Spinal cord (tissue), 10 donors: ENCODE data around the gene CYYR1. TPM values are rescaled to one million over a fixed set of nuclear protein-coding genes. Genes with fewer than 3 reads are reported as not detected.

ENCODE experiments used
- DNase-seq, 6 donors: peaks; one replicate each; pipeline versions ENCODE4 v3.0.0 to v3.0.0-alpha.2; 2013 to 2015; ENCODE audit warnings: low spot score in 6 of 6, low read depth in 4 of 6
- H3K27ac ChIP-seq: one replicate; pipeline ENCODE4 v1.5.1; 2013; ENCODE audit warnings: low read depth, low read length, control low read depth
- H3K27me3 ChIP-seq: one replicate; pipeline ENCODE4 v1.6.1; 2013; ENCODE audit warnings: low read length; ENCODE audit not compliant: control insufficient read depth, insufficient read depth
- H3K36me3 ChIP-seq: one replicate; pipeline ENCODE4 v1.6.1; 2013; ENCODE audit warnings: low read length; ENCODE audit not compliant: control insufficient read depth, insufficient read depth
- H3K4me1 ChIP-seq: one replicate; pipeline ENCODE4 v1.6.1; 2013; ENCODE audit warnings: low read length; ENCODE audit not compliant: control insufficient read depth, insufficient read depth
- H3K4me3 ChIP-seq: one replicate; pipeline ENCODE4 v1.5.1; 2013; ENCODE audit warnings: low read depth, low read length, control low read depth
- H3K9me3 ChIP-seq: one replicate; pipeline ENCODE4 v1.6.1; 2013; ENCODE audit warnings: low read length; ENCODE audit not compliant: control insufficient read depth, insufficient read depth
- WGBS: methylation state at CpG from one replicate; pipeline ENCODE4 v1.1.5; 2013; ENCODE audit warnings: missing lambda C conversion rate; ENCODE audit not compliant: insufficient coverage; 5-methylcytosine and 5-hydroxymethylcytosine counted together
- polyA plus RNA-seq, 2 donors: library from polyadenylated mRNA; unstranded; fragments of 120-200 nt; gene quantifications; one replicate each; pipeline ENCODE4 v1.2.1, GENCODE V29; 2013; ENCODE audit not compliant: insufficient read length in 2 of 2
- total RNA-seq, 2 donors: library from RNA; depleted of rRNA in 1 of 2; stranded (reverse); fragments of 120-200 nt in 1 of 2; fragments of >200 nt in 1 of 2; gene quantifications; one replicate each; pipeline versions ENCODE4 v1.2.3 to v1.2.4, GENCODE V29; 2013 to 2014
- donor health status: healthy.

Gene CYYR1
- total and polyA plus RNA-seq, 4 donors = 5.4 to 15.5 (median 11.3) TPM

DNA sequence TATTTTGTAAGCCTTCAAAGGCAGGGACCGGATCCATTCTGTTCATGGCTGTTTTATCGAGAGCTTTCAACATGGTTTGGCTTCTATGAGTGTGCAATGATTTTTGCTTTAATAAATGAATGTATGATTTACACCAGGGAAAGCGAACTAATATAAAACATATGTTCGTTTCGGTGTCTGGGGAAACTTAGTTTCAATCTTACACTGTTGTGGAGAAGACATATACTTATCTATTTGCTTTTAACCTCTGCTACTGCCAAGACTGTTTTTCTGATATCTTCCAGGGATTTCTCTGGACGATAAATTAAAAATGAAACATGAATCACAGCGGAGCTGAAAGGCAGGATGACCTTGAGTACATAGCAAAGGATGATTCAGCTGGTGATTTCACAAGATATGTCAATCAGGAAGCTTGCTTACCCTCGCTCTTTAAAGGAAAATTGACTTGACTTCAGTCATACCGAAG is 14.7 kb upstream of the CYYR1 start:
- no peaks in the 10 kb centered on the region for H3K36me3 ChIP-seq
- no peak overlapping the region for H3K27ac ChIP-seq
- no peaks in the 10 kb centered on the region for H3K27me3 ChIP-seq
- WGBS = 87% methylated on average over 3 of the region's 9 CpGs
- no peaks in the 10 kb centered on the region for H3K4me1 ChIP-seq
- no peak overlapping the region for H3K4me3 ChIP-seq
- H3K9me3 ChIP-seq = no peaks in the 10 kb centered on the region
- peak in 1 of 6 donors; percentile 21 for DNase-seq

DNA sequence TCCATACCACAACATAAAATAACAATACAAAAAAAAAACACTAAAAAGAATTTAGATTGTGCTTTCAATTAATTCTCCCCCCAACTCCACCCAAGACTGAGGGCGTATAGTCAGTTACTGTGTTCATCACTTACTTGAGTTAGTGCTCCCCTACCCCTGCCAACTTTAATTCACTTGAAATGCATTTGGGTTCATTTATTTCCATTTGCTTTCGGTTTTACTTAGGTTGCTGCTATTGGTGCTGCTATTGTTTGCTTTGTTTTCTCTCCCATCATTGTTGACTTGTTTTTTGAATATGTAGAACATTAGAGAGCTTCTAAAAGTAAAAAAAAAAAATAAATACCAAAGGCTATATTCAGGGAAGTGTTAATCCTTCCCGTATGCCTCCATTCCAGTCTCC is 10.7 kb upstream of the CYYR1 start:
- no peaks in the 10 kb centered on the region for H3K36me3 ChIP-seq
- H3K9me3 ChIP-seq = peaks cover 6% of the 10 kb centered on the region
- WGBS = no CpG with 5 or more reads among the region's 3 CpGs
- H3K4me1 ChIP-seq = no peaks in the 10 kb centered on the region
- H3K27ac ChIP-seq = no peak overlapping the region
- no peak for DNase-seq
- H3K4me3 ChIP-seq = no peak overlapping the region
- H3K27me3 ChIP-seq = no peaks in the 10 kb centered on the region

DNA sequence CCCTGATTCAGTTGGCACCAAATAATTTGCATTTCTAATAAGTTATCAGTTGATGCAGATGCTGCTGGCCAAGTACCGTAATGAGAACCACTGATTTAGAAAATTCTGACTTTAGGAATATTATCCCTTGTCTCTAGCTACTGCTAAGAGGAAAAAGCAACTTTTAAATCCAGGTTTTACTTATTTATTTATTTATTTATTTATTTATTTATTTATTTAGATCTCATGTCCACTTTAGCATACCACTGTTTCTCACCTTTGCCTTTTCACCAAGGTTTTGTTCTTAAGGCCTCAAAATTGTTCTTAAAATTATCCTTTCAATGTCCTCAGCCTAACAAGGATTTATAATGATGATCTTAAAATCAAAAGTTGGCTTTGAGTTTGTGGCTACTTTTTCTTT is 8.7 kb upstream of the CYYR1 start:
- Histone ChIP-seq H3K27ac (no peak overlapping the region), H3K27me3 (no peaks in the 10 kb centered on the region), H3K36me3 (no peaks in the 10 kb centered on the region), H3K4me3 (no peak overlapping the region), H3K9me3 (peaks cover 6% of the 10 kb centered on the region), H3K4me1 (no peaks in the 10 kb centered on the region)
- no CpG with 5 or more reads among the region's 1 CpG for WGBS
- DNase-seq = no peak

DNA sequence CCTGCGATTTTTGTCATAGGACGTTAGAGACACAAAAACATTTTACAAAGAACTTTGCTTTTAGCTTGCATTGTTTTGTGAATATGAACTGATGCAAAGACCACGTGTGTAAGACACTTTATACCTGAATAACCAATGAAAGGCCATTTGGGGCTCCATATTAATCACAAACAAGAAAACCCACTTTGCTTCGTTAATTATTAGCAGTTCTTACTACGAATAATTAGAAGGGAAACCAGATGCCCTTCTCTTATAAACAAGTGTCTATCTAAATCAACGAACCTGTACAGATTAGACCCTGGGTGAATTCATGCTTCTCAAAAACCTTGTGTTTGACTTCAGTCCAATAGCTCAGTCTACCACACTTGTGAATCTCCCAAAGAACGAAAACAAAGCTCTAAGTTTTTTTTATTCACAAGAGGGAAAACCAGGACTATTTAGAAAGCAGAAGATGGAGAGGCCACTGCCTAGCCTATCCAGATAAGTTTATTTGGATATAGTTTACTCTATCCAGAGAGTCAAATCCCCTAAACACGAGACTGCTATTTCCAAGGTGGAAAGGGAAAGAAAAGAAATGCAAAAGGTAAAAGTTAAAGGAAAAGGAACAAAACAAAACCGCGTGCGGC is 897 bp downstream of the CYYR1 start:
- H3K4me3 ChIP-seq = peak overlapping the region; percentile 67
- peak overlapping the region; percentile 78 for H3K27ac ChIP-seq
- H3K9me3 ChIP-seq = peaks cover 1% of the 10 kb centered on the region
- DNase-seq = peak in 1 of 6 donors; percentile 56
- H3K27me3 ChIP-seq = peaks cover 6% of the 10 kb centered on the region
- no peaks in the 10 kb centered on the region for H3K4me1 ChIP-seq
- no peaks in the 10 kb centered on the region for H3K36me3 ChIP-seq
- WGBS = 0% methylated on average over 4 of the region's 11 CpGs

DNA sequence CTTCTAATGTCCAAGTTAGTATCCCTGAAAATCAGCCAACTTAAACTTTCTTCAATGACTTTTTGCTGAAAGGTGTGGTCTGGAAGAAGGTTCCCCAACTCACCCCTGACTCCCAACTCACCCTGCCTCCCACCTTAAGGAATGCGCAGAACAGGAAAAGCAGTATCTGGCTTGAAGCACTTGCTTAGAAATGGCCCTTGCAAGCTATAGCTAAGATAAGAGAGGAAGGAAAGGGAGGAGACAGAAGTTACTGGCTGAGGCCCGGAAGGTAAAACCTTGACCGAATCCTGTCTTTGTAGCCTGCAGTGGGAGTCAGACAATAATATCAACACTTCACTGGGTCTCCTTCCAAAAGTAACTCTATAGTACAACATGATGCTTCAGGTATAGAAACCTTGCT is 2.9 kb downstream of the CYYR1 start:
- no CpG with 5 or more reads among the region's 3 CpGs for WGBS

DNA sequence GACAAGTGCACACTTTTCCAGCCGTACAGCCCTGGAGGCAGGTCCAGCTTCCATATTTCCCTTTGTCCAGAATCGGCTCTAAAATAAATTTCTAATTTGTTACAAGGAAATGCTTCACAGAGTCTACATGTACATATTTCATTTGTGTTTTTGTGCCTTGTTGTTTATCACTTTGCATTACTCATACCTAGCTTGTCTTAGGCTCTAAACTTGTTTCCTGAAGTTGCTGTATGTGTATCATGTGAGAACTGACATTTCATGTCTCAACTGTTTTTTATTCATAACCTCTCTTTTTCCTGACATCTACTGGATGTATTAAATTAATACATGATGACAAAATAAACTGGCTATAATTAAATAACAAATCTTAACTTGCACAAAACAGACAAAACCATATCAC is 7.5 kb downstream of the CYYR1 start:
- WGBS = no CpG with 5 or more reads among the region's 2 CpGs
- peak overlapping the region; percentile 30 for H3K27ac ChIP-seq

More for the DNA sequence above, 2.9 kb downstream of the CYYR1 start:
- Histone ChIP-seq H3K9me3 (peaks cover 1% of the 10 kb centered on the region), H3K27me3 (peaks cover 6% of the 10 kb centered on the region), H3K27ac (no peak overlapping the region), H3K36me3 (no peaks in the 10 kb centered on the region), H3K4me3 (no peak overlapping the region), H3K4me1 (no peaks in the 10 kb centered on the region)
- DNase-seq = no peak

DNA sequence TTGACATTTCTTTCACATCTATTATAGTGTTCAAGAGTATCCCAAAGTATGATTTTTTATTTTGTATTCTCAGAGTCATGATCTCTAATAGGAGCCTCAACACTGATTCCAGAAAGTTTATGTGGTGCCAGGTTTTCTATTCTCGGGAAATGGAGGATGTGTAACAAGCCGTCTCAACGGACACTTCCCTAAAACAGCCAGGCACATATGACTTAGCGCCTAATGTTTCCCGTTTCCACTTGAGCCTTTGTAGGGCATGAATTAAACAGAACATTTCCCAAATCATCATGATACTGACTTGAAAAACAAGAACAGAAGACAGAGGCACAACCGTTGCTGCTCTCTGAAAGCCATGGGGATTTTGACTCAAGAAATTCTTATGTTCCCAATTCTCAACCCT is 8.0 kb downstream of the CYYR1 start:
- Histone ChIP-seq H3K4me3 (no peak overlapping the region), H3K4me1 (no peaks in the 10 kb centered on the region), H3K9me3 (no peaks in the 10 kb centered on the region), H3K27ac (peak overlapping the region; percentile 30), H3K36me3 (no peaks in the 10 kb centered on the region), H3K27me3 (no peaks in the 10 kb centered on the region)
- 70% methylated on average over 3 of the region's 6 CpGs for WGBS
- no peak for DNase-seq

More for the DNA sequence above, 7.5 kb downstream of the CYYR1 start:
- no peaks in the 10 kb centered on the region for H3K9me3 ChIP-seq
- H3K4me3 ChIP-seq = no peak overlapping the region
- H3K36me3 ChIP-seq = no peaks in the 10 kb centered on the region
- H3K27me3 ChIP-seq = no peaks in the 10 kb centered on the region
- no peak for DNase-seq
- H3K4me1 ChIP-seq = no peaks in the 10 kb centered on the region

DNA sequence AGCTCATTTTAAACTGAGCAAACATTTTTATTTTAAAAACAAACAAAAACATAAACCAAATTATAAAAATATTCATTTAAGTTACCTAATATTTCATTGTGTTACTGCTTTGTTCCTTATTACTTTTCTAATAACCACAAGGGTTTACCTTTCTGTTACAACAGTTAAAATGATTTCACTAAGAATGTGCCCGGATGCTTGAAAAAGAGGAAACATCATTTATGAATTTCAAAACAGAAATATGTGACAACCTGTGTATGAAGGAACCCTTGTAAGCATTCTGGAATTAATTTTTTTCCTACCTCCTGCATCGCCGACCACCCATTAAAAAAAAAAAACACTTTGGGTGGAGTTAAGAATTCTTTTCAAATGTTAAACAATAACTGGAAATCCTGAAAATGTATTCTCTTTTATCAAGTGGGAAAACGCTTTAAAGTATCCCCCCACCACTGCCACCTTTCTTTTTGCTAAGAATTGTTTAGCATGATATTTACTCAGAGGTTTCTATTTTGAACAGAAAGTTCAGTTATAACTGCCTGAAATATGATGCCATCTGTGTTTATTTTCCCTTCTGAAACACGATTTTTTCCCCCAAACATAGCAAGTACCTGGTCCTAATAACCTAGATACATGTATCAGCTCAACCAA is 9.1 kb downstream of the CYYR1 start:
- H3K36me3 ChIP-seq = no peaks in the 10 kb centered on the region
- no peak overlapping the region for H3K4me3 ChIP-seq
- no peaks in the 10 kb centered on the region for H3K4me1 ChIP-seq
- no peaks in the 10 kb centered on the region for H3K27me3 ChIP-seq
- no CpG with 5 or more reads among the region's 5 CpGs for whole genome bisulfite sequencing
- no peak overlapping the region for H3K27ac ChIP-seq
- no peak for DNase-seq
- H3K9me3 ChIP-seq = no peaks in the 10 kb centered on the region

DNA sequence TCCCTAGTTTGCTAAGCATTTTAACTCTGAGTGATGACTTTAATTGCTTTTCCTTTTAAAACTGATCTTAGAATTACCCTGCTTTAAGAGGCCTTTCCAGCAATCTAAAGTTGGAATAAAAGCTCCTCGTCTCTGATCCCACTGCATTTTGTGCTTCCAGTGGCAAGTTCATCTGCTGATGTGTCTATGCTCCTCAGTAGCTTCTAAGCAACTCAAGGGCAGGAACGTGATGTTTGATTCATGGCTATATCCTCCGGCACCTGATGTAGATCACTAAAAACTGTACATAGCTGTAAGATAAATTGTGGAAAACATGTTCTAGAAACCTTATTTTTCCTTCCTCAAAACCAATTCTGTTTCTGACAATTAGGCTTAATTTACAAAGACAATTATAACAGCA is 12.5 kb downstream of the CYYR1 start:
- WGBS = 86% methylated on average over 1 of the region's 3 CpGs
- no peaks in the 10 kb centered on the region for H3K4me1 ChIP-seq
- H3K27ac ChIP-seq = no peak overlapping the region
- no peak for DNase-seq
- H3K4me3 ChIP-seq = no peak overlapping the region
- H3K9me3 ChIP-seq = no peaks in the 10 kb centered on the region
- no peaks in the 10 kb centered on the region for H3K27me3 ChIP-seq
- no peaks in the 10 kb centered on the region for H3K36me3 ChIP-seq

DNA sequence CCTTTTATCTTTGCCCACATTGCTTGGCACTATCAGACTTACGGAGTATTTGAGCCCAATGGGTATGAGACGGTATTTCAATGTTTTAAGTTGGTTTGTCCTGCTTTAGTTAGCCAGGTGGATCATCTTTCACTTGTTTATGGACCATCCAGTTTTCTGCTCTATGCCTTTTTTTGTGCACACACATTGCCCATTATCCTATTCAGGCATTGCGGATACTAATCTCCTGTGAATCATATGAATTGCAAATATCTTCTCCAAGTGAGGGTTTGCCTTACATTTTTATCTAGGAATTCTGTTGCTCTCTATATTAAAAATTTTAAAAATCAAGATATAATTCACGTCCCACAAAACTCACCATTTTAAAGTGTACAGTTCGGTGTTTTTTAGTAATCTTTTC is 14.0 kb downstream of the CYYR1 start:
- no peak overlapping the region for H3K4me3 ChIP-seq
- no peaks in the 10 kb centered on the region for H3K36me3 ChIP-seq
- H3K27ac ChIP-seq = no peak overlapping the region
- no CpG with 5 or more reads among the region's 5 CpGs for WGBS
- DNase-seq = no peak
- no peaks in the 10 kb centered on the region for H3K4me1 ChIP-seq
- no peaks in the 10 kb centered on the region for H3K27me3 ChIP-seq
- H3K9me3 ChIP-seq = no peaks in the 10 kb centered on the region
